ENCODE data around the gene ZFYVE28.

DNA sequence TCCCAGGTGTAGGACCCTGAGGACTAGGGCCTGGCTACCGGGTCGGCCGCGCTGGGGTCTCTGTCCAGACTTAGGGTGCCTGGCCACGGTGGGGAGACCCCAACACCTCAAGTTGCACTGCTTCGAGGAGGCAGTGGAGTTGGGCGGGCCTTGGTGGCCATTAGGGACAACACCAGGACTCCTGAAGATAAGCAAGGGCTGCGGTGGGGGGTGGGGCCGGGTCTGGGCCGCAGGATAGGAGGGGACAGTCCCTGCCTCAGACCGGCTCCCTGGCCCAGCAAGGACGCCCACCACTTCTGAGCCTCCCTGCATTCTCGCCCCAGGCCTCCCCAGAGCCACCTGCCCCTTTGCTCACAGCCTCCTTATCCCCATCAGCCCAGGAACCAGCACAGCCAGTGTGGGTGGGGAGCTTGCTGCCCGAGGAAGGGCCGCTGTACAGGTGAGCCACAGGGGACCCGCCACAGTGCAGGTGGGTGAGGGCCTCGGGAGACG, 151.1 kb downstream of the ZFYVE28 start:
- TF ChIP-seq POLR2A (IDR thresholded peaks at IDR 0.05) (no peak), CTCF (IDR thresholded peaks at IDR 0.05) (no peak), POLR2AphosphoS5 (IDR thresholded peaks at IDR 0.05) (no peak), EP300 (IDR thresholded peaks at IDR 0.05) (no peak)
